Fibroblast of lung (primary cell): ENCODE data around the gene C9orf50.
"Not testable (repeated sequence)": the region's sequence is repeated elsewhere in the genome, so short reads cannot be mapped to it uniquely, and the experiment has no call there.

Experiments
- CTCF ChIP-seq, 2 donors: IDR thresholded peaks in 1 of 2; conservative IDR thresholded peaks in 1 of 2; 1 replicate in 1 of 2; 2 replicates in 1 of 2; pipeline ENCODE4 v1.5.1; 2011 to 2012; ENCODE audit warnings: low read length in 2 of 2, control low read depth in 1 of 2, inconsistent platforms in 1 of 2, low read depth in 1 of 2, mild to moderate bottlenecking in 1 of 2
- EZH2 ChIP-seq: IDR thresholded peaks from 2 replicates; pipeline ENCODE4 v1.5.1; 2012; ENCODE audit warnings: low read length, control low read depth, mild to moderate bottlenecking; ENCODE audit errors: missing control alignments

DNA sequence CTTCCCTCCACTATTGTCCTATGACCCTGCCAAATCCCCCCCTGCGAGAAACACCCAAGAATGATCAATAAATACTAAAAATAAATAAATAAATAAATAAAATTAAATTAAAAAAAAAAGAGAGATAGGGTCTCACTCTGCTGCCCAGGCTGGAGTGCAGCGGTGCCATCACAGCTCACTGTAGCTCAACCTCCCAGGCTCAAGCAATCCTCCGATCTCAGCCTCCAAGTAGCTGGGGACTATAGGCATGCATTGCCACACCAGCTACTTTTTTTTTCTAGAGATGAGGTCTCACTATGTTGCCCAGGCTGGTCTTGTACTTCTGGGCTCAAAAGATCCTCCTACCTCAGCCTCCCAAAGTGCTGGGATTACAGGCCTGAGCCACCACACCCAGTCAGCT lies 41.3 kb upstream of the C9orf50 start:
- TF ChIP-seq CTCF (conservative IDR thresholded peaks at IDR 0.05 in 1 of 2, IDR thresholded peaks at IDR 0.05 in 1 of 2; ENCODE audit: low read depth in 1 of 2, low read length in 2 of 2); EZH2: not testable (repeated sequence)
